ENCODE results near the gene FAM151A.

The FAM151A gene

DNA sequence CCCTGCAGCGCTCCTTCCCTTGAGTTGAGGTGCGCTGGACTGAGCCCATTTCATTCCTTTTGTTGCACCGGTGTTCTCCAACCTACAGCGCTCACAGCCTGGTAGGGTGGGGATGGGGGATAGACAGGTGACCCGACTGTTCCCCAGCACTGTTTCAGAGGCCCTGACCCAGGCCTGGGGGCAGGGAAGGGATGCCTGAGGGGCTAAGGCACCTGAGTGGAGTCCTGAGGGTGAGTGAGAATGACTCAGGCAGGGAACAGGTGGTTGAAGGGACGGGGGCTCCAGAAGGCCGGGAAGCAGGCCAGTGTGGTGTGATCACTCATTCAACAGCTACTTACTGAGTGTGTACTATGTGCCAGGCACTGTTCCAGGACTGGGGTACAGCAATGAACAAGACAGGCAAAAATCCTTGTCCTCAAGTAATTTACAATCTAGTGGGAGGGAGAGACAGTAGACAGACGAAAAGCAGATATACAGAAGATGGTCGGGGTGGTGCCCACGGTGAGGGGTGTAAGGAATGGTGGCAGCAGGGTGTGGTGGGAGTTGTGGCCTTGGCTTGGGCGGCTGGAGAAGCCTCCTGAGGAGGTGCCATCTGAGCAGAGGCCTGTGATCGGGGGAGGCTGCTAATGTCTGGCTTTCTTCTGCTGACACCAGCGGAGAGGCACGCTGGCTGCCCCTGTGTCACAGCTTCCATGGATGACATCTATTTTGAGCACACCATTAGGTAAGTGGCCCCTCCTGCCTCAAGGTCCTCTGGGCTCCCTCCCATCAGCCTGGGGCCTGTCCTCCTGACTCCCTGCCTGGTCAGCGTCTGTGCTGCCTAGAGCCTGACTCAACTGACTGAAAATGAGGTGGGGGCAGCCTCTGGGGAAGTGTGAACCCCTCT is 37.9 kb downstream of the FAM151A start:
- DNase-seq (ENCODE audit: low spot score): no peak
- in situ Hi-C loops (cut with MboI; ENCODE audit: low pct_unique_long_range_greater_than_20kb, low sequenced_read_pairs, unreplicated experiment): no loop called here
- TF ChIP-seq, protein P1, sequence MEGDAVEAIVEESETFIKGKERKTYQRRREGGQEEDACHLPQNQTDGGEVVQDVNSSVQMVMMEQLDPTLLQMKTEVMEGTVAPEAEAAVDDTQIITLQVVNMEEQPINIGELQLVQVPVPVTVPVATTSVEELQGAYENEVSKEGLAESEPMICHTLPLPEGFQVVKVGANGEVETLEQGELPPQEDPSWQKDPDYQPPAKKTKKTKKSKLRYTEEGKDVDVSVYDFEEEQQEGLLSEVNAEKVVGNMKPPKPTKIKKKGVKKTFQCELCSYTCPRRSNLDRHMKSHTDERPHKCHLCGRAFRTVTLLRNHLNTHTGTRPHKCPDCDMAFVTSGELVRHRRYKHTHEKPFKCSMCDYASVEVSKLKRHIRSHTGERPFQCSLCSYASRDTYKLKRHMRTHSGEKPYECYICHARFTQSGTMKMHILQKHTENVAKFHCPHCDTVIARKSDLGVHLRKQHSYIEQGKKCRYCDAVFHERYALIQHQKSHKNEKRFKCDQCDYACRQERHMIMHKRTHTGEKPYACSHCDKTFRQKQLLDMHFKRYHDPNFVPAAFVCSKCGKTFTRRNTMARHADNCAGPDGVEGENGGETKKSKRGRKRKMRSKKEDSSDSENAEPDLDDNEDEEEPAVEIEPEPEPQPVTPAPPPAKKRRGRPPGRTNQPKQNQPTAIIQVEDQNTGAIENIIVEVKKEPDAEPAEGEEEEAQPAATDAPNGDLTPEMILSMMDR (IDR thresholded peaks at IDR 0.05; ENCODE audit: extremely low read depth, insufficient read depth, missing control alignments): no peak

DNA sequence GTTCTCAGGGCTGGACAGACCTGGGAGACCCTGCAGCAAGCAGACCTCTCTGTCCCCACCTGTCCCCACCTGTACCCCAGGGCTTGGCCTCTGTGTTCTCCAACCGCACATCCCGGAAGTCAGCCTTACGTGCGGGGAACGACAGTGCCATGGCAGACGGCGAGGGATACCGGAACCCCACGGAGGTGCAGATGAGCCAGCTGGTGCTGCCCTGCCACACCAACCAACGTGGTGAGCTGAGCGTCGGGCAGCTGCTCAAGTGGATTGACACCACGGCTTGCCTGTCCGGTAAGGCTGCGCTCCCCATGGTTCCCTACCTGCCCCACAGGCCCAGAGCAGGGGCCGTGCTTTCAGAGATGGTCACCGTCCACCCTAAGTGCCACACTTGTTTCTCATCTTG is 38.8 kb downstream of the FAM151A start:
- DNase-seq (ENCODE audit: low spot score): no peak
- TF ChIP-seq, protein P1 (IDR thresholded peaks at IDR 0.05; ENCODE audit: extremely low read depth, insufficient read depth, missing control alignments): no peak
- in situ Hi-C loops (cut with MboI; ENCODE audit: low pct_unique_long_range_greater_than_20kb, low sequenced_read_pairs, unreplicated experiment): no loop called here

DNA sequence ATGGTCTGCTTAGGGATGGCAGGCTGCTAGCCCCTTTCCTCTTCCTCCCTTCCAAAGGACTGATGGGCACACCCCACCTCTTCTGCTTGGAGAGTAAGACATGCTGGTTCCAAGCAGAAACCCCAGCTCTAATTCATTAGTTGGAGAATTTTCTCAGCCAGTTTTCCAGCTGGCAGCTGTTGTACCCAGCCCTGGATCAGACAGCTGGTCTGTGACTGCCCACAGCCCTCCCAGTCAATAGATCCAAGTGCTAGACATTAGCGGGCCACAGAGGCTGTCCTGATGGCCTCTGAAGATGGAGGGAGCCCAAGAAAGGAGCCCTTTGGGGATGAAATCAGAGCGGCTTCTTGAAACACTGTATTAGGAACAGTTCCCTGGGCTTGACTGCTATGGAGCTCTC is 39.5 kb downstream of the FAM151A start:
- no peak for DNase-seq (ENCODE audit: low spot score)
- in situ Hi-C loops (cut with MboI; ENCODE audit: low pct_unique_long_range_greater_than_20kb, low sequenced_read_pairs, unreplicated experiment): no loop called here
- TF ChIP-seq, protein P1 (IDR thresholded peaks at IDR 0.05; ENCODE audit: extremely low read depth, insufficient read depth, missing control alignments): no peak

DNA sequence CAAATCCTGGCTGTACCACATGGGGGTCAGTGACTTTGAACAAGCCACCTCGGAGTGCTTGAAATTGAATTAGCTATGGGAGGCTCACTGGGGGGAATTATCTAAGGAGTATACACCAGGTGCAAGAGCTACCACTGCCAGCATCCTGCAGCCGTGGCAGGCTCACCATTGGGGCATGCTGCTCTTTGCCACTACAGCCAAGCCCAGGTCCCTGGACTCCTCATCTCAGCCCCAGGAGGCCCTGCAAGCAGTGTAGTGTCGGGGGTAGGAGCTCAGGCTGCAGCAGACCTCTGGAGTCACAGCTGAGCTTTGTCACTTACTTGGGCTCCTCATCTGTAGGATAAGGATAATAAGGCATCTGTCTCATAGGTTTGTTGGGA is 40.0 kb downstream of the FAM151A start:
- TF ChIP-seq, protein P1 (IDR thresholded peaks at IDR 0.05; ENCODE audit: extremely low read depth, insufficient read depth, missing control alignments): no peak
- no peak for DNase-seq (ENCODE audit: low spot score)
- in situ Hi-C loops (cut with MboI; ENCODE audit: low pct_unique_long_range_greater_than_20kb, low sequenced_read_pairs, unreplicated experiment): no loop called here

DNA sequence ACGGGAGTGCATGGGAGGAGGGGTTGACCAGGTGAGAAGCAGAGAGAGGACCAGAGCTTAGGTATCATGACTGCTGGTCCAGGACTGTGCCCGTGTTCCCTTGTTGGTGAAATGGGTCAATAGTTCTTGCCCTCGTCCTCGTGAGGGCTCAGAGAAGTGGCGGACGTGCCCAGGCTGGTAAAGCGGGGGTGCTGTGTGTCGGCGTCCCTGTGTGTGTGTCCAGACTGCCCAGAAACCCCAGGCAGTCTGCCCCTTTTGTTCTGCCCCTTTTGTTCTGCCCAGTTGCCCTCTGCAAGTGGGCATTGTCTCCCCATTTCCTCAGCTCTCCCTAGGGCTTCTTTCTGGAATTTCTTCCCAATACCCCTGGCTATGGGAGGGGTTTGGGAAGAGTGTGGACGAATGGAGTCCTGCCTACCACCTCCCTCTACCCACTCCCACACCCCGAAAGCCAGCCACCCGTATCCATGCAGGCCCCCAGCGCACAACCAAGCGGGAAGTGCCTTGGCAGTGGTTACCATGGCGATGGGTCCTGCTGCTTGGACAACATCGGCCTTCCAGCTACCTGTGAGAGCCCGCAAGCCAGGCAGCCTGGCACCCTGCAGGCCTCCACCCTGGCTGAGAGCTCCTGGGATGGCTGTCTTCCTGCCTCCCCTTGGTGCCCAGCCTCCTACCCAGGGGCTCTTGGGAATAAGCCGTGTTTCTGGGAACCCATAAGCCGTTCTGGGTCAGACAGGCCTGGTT is 40.6 kb downstream of the FAM151A start:
- TF ChIP-seq, protein P1 (IDR thresholded peaks at IDR 0.05; ENCODE audit: extremely low read depth, insufficient read depth, missing control alignments): no peak
- in situ Hi-C loops (cut with MboI; ENCODE audit: low pct_unique_long_range_greater_than_20kb, low sequenced_read_pairs, unreplicated experiment): no loop called here
- DNase-seq (ENCODE audit: low spot score): no peak

DNA sequence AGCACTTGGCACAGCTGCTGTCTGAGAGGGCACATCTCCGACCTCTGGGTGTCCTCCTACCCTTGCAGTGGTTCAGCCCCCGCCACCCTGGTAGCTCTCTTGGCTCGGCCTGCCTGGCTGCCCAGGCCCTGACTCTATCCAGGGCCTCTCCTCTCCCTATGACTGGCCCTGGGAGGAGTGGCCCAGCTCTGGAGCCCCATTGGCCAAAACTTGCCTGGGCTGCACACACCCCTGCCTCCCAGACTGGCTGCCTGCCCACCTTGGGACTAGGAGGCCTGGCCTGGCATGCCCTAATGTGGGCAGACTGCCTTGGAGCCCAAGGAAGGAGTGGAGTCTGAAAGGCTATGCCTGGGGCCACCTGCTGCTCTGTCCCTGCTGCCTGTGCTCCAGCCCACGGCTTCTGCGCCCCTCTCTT is 41.7 kb downstream of the FAM151A start:
- TF ChIP-seq, protein P1 (IDR thresholded peaks at IDR 0.05; ENCODE audit: extremely low read depth, insufficient read depth, missing control alignments): no peak
- in situ Hi-C loops (cut with MboI; ENCODE audit: low pct_unique_long_range_greater_than_20kb, low sequenced_read_pairs, unreplicated experiment): no loop called here
- no peak for DNase-seq (ENCODE audit: low spot score)

Data from GM13977 (cell line).